ENCODE data around the gene MORF4L1.
"Not testable (repeated sequence)": the region's sequence is repeated elsewhere in the genome, so short reads cannot be mapped to it uniquely, and the experiment has no call there.

The MORF4L1 gene

GRCh38 chr15:78927077-78927790 lies 54.5 kb downstream of the MORF4L1 start:
- DNase-seq = no peak

DNA sequence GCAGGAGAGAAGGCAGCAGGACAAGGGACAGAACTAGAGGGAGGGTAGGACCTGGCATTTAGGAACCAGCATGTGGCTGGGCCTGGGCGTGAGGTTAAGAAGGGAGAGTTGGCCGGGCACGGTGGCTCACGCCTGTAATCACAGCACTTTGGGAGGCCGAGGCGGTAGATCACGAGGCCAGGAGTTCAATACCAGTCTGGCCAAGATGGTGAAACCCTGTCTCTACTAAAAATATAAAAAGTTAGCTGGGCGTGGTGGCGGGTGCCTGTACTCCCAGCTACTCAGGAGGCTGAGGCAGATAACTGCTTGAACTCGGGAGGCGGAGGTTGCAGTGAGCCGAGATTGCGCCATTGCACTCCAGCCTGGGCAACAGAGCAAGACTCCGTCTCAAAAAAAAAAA lies 55.5 kb downstream of the MORF4L1 start:
- DNase-seq = not testable (repeated sequence)

DNA sequence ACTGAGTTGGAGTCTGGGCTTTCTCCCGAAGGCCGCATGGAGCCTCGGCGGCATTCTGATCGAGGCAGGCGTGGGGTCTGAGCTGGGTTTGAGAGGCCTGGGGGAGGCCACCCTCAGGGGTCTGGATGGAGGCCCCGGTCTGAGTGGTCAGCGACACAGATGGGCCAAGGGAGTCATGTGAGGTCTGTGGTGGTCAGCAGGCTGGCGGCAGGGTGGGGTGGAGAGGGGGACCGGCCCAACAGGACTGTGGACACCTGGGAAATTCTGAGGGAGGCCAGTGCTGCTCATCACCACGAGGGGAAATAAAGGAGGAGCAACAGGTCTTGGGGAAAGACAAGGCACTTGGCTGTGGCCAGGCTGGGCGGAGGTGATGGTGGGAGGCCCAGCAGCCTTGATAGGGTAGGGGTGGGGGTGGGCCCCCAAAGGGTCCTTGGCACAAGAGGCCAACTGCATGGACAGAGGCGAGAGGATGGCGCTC lies 56.0 kb downstream of the MORF4L1 start:
- no peak for DNase-seq

DNA sequence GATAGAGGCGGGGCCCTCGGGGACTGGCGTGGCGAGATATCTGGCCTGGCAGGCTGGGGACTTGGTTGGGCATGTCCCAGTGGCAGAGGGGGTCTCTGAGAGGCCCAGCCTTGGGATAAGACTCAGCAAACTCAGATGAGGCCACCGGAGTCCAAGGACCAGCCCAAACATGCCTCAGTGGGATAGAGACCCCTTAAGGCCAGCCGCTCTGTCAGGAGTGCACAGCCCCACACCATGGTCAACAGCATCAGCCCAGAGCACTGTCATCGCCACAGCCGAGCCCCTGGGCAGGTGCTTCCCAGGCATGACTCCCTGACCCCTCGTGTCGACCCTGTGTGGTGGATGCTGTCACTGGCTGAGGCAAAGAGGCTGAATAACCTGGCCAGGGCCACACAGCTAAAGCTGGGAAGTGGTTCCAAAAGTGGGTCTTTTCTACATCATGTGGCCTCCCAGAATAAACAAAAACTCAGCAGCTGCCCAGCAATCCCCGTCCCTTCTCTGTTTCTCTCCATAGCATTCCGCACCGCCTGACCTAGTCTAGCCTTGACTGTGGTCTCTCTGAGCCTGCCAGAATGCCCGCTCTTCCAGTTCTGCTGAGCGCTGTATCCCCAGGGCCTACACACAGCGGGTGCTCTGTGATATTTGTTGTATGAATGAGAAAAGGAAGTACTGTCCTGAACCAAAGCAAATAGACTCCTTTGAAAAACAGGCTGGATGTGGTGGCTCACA lies 57.0 kb downstream of the MORF4L1 start:
- no peak for DNase-seq

GRCh38 chr15:78930577-78931388 lies 58.1 kb downstream of the MORF4L1 start:
- DNase-seq = no peak

GRCh38 chr15:78931439-78932257 lies 59.0 kb downstream of the MORF4L1 start:
- no peak for DNase-seq

DNA sequence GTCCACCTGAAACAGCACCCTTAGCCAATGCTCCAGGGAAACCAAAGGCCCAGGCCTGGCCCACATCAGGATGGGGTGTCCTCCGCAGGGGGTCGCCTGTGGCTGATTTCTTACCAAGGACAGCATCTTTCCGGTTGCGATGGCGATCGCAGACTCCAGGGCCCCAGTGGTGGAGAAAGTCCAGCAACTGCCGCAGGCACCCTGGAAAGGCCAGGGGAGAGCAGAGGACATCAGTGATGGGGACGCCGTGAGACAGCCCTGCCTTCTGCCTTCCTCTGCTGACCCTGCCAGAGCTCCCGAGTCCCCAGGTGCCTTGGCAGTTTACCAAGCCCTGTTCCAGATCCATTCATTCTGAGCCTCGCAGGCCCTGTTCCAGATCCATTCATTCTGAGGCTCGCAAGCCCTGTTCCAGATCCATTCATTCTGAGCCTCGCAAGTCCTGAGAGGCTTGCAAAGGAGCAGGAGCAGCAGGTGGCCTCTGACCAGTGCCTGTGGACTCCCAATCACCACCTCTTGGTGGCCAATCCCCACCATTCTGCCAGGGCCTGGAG lies 59.6 kb downstream of the MORF4L1 start:
- DNase-seq = no peak

- DNase-seq = no peak
These were observed 60.6 kb downstream of the MORF4L1 start for GRCh38 chr15:78933187-78933822.

DNA sequence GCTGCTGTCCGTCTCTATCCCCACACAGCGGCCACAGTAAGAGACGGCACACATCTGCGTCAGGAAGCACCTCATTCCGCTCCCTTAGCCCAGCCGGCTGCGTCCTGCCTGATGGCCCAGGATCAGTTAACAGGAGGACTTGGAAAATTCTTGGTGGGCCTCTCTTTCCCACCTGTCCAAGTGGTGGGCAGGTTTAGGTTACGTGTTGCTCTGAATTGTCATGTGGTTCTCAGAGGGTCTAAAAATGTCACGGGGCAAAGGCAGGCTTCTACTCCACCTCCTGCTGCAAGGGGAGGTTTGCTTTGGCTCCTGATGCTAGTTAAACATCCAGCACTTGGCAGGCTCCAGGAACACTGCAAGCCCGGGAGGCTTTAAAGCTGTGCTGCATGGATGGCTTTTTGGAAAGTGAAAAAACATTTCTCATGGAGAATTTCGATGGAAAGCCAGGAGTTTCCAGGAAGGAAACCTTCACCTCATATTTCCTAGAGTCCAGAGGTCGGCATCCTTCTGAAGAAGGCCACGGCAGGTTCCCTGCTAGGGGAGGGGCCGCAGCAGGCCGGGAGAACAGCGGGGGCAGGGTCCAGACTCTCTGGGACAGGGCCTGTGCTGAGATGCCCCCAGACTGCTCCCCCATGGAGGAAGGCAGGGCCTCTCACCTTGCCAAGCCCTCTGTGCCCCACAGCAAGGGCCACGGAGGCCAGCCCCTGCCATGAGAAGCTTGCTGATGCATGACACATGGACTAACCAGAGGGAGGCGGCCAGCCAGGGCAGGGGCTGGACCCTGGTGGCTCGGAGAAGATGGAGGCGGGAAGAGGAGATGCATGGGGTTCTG lies 61.3 kb downstream of the MORF4L1 start:
- DNase-seq = no peak

DNA sequence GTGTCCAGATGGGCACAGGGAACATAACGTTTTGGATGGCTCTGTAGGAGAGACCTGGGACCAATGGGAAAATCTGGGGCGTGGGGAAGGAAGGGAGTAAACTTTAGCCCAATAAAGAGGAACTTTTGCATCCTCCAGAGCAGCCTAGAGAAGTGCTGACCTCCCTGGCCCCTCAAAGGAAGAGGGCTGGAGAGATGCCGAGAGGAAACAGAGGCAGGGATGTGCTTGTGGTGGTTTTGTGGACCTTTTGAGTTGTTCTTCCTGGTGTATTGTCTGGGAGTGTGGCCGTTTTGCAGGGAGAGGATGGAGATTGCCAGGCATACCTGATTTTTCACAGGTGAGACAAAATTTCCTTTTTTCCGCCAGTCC lies 61.9 kb downstream of the MORF4L1 start:
- no peak for DNase-seq

- no peak for DNase-seq
These were observed 64.5 kb downstream of the MORF4L1 start for GRCh38 chr15:78937132-78937739.

- DNase-seq = no peak
These were observed 66.2 kb downstream of the MORF4L1 start for GRCh38 chr15:78938658-78939488.

DNA sequence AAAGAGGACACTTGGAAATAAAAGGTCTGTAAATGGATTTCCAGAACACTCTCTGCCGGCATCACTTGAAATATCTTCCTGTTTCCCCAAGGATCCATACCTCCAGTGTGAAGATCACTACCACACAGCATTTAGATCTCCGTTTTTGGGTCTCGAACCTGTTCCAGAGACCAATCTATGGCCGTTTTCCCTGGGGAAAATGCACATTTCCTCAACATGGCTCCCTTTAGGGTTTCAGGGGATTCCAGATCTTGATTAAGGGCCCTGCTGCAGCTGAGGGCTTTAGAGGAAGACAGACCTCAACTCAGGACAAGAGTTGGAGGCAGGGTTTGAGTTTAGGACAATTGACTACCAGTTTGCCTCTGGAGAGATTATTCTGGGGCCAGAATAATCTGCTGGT lies 70.1 kb downstream of the MORF4L1 start:
- DNase-seq = no peak

DNA sequence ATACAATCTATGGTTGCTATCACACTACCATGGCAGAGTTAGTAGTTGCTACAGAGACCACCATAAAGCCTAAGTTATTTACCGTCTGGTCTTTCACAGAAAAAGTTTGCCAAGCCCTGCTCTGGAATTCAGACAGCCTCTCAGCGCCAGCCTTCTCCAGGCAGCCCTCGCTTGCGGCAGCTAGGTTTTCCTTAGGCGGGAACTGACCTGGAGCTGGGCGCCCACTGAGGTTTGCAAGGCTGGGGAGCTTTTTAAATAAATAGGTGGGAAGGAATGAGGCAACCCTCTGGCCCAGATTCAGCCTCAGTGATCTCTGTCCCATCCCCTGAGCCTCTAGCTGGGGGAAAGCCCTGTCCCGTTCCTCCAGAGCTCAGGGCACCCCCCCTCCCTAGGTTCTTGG lies 71.0 kb downstream of the MORF4L1 start:
- DNase-seq = no peak

DNA sequence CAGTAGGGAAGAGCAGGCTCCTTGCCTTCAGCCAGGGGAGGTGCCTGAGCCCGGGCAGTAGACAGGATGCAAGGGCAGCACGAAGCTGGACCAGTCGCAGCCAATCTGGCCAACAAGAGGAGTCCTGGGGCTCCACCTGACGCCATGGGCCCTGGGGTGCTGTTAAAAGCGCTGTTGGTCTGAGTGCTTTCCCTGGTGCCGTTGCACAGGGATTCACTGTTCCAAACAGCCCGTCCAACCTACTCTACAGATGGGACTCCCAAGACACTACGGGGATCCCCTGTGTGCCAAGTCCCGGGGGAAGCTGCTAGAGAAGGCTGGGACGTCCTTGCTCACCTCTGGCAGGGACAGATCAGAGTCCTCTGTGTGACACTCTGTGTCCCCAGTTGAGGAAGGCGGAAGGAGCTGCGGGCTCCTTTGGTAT lies 71.5 kb downstream of the MORF4L1 start:
- DNase-seq = no peak

GRCh38 chr15:78944669-78945407 lies 72.1 kb downstream of the MORF4L1 start, which contains the start of gene CTSH:
Gene CTSH, minus strand, starts transcription at chr15:78945046. Its CDS starts 65 bp downstream, at chr15:78944981.
- DNase-seq = peak; percentile 72

DNA sequence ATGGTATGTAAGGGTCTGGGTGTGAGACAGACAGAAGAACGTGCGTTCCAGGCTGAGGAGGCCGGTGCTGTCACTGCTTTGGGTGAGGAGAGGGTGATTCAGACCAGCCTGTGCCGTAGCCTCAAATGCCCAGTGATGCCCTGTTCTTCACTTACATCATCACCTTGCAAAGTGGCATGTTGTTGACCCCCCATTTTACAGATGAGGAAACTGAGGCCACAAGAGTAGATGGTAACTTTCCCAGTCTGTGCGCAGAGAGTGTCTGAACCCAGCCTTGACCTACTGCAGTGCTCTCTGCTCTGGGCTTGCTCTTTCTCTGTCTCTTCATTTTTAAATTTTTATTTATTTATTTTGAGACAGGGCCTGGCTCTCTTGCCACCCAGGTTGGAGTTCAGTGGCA lies 73.8 kb downstream of the MORF4L1 start:
- DNase-seq = no peak

GRCh38 chr15:78947506-78947905 lies 74.8 kb downstream of the MORF4L1 start:
- DNase-seq = no peak
